ENCODE results near the gene DNM3. TPM values are rescaled to one million over a fixed set of nuclear protein-coding genes. Genes with fewer than 3 reads are reported as not detected.

DNM3 gene
- total RNA-seq, 1 donor from 2014 or later: 15.4 TPM

DNA sequence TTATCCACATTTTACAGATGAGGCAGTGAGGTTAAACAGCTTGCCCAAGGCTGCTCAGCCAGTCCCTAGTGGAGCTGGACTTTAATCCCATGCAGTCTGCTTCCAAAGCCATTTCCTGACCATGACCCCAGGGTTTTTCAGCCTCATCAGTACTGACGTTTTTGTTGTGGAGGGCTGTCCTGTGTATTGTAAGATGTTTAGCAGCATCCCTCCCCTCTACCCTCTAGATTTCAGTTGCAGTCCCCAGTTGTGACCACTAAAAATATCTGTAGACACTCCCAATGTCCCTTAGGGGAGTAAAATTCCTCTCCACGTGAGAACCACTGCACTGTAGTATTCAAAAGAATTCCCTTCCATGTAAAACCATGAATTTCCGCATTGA lies 549.0 kb downstream of the DNM3 start:
- intact Hi-C loops (cut with DNase I): no loop called here

DNA sequence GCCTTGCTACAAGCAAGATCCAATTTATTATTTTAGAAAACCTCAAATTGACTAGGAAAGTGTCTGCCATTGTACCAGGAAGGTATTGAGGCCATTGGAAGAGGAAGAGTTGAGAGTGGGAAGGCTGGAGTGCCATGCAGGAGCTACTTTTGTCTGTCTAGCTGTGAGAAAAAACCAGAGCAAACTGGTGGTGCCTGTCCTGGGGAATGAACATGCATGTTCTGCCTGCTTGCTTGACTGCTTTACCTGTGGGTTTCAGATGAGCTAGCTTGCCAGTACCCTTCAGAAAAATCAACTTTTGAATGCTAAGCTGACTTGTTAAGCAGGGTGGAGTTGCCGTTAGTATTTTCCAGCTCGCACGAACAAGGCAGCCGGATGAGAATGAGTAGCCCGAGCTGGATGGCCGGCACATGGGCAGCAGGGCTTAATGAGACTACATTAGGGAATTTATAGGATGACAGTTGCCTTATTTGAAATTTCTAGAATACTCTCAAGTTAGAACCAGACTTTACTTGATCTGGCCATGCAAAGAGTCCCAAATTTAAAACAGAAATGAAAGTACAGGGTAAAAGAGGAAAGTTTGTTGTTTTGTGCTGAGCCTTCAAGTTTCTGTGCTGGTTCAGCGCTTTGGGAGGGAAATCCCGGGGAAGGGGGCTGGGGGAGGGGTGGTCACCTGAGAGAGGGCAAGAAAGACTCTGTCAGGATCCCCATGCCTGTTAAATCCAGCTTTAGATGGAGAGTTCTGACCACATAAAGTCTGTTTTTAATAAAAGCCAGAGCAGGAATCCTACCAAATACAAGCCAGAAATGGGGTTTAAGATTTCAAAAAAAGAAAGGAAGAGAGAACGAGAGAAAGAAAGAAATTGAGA lies 549.6 kb downstream of the DNM3 start:
- TF ChIP-seq, protein P1, sequence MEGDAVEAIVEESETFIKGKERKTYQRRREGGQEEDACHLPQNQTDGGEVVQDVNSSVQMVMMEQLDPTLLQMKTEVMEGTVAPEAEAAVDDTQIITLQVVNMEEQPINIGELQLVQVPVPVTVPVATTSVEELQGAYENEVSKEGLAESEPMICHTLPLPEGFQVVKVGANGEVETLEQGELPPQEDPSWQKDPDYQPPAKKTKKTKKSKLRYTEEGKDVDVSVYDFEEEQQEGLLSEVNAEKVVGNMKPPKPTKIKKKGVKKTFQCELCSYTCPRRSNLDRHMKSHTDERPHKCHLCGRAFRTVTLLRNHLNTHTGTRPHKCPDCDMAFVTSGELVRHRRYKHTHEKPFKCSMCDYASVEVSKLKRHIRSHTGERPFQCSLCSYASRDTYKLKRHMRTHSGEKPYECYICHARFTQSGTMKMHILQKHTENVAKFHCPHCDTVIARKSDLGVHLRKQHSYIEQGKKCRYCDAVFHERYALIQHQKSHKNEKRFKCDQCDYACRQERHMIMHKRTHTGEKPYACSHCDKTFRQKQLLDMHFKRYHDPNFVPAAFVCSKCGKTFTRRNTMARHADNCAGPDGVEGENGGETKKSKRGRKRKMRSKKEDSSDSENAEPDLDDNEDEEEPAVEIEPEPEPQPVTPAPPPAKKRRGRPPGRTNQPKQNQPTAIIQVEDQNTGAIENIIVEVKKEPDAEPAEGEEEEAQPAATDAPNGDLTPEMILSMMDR (IDR thresholded peaks at IDR 0.05): no peak
- Histone ChIP-seq H3K27ac (no peak overlapping the region), H3K36me3 (no peaks in the 10 kb centered on the region), H3K27me3 (no peaks in the 10 kb centered on the region), H3K9me3 (no peaks in the 10 kb centered on the region), H3K4me3 (no peak overlapping the region), H3K4me1 (no peaks in the 10 kb centered on the region)
- no peak for DNase-seq
- peak; percentile 31 for ATAC-seq
- intact Hi-C loops (cut with DNase I): no loop called here

More for the DNA sequence above, 549.0 kb downstream of the DNM3 start:
- no peaks in the 10 kb centered on the region for H3K36me3 ChIP-seq
- no peak overlapping the region for H3K4me3 ChIP-seq
- TF ChIP-seq, protein P1 (IDR thresholded peaks at IDR 0.05): no peak
- no peaks in the 10 kb centered on the region for H3K27me3 ChIP-seq
- H3K9me3 ChIP-seq: no peaks in the 10 kb centered on the region
- no peak overlapping the region for H3K27ac ChIP-seq
- H3K4me1 ChIP-seq: no peaks in the 10 kb centered on the region
- DNase-seq: no peak
- ATAC-seq: no peak

DNA sequence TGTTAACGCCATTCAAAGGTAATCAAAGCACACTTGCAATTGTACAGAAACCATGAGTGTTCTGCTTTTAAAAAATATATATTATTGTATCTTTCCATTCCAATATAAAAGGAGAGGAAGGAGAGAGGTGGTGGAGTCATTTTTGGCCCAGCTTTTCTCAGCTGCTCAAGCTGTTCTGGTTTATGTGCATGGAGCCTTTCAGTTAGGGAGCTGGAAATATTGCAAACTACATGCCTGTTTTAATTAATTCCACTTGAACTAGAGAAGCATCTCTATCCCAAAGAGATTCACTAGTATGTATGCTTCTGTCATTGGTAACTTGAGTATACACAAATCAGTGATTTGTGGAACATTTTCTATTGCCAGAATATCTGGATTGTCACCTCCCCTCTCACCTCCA lies 550.7 kb downstream of the DNM3 start:
- ATAC-seq (no peak), DNase-seq (no peak)
- no peak overlapping the region for H3K4me3 ChIP-seq
- TF ChIP-seq, protein P1 (IDR thresholded peaks at IDR 0.05): no peak
- H3K9me3 ChIP-seq: no peaks in the 10 kb centered on the region
- intact Hi-C loops (cut with DNase I): no loop called here
- no peaks in the 10 kb centered on the region for H3K27me3 ChIP-seq
- H3K36me3 ChIP-seq: no peaks in the 10 kb centered on the region
- H3K27ac ChIP-seq: no peak overlapping the region
- H3K4me1 ChIP-seq: no peaks in the 10 kb centered on the region

DNA sequence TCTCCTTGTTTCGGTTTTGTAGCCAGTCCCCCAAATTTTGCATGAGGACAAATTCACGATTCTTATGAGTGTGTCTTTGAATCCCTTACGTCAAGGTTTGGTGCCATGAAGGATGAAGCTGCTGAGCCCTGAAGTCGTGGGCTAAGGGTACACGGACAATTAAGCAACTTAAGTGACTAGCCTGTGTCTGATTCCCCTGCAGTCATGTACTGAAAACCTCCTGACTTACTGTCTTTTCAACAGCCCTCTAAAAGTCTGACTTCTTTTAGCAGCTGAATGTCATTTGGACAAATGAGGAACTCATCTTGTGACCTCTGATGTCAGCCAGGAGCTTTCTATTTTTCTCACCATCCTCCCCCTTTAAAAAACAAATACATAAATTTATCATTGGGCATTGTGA lies 552.1 kb downstream of the DNM3 start:
- intact Hi-C loops (cut with DNase I): no loop called here
- Histone ChIP-seq H3K4me3 (no peak overlapping the region), H3K27me3 (no peaks in the 10 kb centered on the region), H3K4me1 (no peaks in the 10 kb centered on the region), H3K36me3 (no peaks in the 10 kb centered on the region), H3K27ac (no peak overlapping the region), H3K9me3 (no peaks in the 10 kb centered on the region)
- TF ChIP-seq, protein P1 (IDR thresholded peaks at IDR 0.05): no peak
- ATAC-seq (peak; percentile 59), DNase-seq (no peak)

DNA sequence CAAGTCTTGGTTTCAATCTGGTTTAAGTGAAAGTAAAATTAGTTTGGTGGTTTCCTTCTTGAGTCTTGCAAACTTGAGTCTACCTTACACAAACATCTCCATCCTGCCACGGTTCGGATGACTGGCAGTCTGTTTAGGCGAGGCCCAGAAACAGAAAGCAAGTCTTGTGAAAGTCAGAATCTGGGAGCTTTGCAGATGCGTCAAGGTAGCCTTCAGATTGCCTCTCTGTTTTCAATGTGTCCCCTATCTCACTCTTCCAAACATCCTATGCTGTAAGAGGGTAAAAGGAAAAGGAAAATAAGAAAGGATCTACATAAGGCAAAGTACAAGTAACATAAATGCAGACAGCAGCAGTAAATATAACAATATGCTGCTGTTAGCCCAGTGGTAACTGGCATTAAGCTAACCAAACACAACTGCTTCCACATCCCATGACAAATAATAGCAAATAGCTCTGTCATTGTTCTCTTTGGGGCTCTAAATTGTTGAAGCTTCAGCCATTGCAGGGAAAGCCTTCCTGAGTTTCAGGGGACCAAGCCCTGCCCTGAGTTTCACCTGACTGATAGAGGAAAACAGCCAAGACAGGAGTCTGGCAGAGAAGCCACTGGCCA lies 552.9 kb downstream of the DNM3 start:
- Histone ChIP-seq H3K27ac (peak overlapping the region; percentile 39), H3K27me3 (no peaks in the 10 kb centered on the region), H3K4me3 (no peak overlapping the region), H3K4me1 (peaks cover 4% of the 10 kb centered on the region), H3K9me3 (no peaks in the 10 kb centered on the region), H3K36me3 (no peaks in the 10 kb centered on the region)
- intact Hi-C loops (cut with DNase I): no loop called here
- DNase-seq: no peak
- peak; percentile 81 for ATAC-seq
- TF ChIP-seq, protein P1 (IDR thresholded peaks at IDR 0.05): no peak

Measured in upper lobe of right lung (tissue), 1 donor.